ENCODE results near the gene IRF3. TPM values are rescaled to one million over a fixed set of nuclear protein-coding genes. Genes with fewer than 3 reads are reported as not detected.

The IRF3 gene
- 46.5 and 55.2 TPM in 2 replicates for total RNA-seq

GRCh38 chr19:49665351-49666119, at the start of gene IRF3, which contains the start of gene BCL2L12:
TSS of gene IRF3 (minus strand) at chr19:49665857. CDS start at chr19:49664838, 1,019 bp downstream.
TSS of gene BCL2L12 (plus strand) at chr19:49665933. CDS start at chr19:49666693, 760 bp downstream.

DNA sequence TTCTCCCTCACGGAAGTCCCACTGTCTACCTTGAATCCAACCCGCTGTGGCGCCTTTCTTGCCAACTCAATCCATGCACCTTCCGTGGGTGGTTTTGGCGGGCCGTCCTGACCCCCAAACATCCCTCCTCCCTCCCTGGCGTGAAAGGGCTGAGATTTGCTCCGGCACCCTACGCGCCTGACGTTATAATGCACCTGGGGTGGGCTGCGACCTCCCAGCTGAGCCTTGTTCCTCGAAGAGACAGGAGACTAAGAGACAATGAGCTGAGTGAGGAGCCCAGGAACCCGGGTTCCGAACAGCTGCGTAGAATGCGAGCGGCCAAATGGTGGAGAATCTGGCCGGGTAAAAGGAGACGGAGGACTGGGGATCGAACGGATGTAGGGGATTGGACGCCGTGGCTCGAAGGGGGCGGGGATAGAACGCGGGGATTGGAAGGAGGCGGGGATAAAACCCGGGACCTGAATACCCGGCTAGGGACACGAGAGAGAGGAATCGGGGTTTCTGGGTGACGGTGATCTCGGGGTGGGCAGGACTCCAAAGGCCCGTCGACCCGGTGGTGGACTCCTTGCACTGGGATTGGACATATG, 25.1 kb upstream of the IRF3 start, which contains the start of gene CPT1C:
Gene CPT1C (plus strand): TSS at position 461 of the 587 bp plus-strand sequence. CDS start 1,137 bp downstream, outside the sequence.

GRCh38 chr19:49689133-49690078, 23.7 kb upstream of the IRF3 start, which contains the start of gene ADM5:
TSS of gene ADM5 (plus strand) at chr19:49689594. CDS start at chr19:49689838, 244 bp downstream.

DNA sequence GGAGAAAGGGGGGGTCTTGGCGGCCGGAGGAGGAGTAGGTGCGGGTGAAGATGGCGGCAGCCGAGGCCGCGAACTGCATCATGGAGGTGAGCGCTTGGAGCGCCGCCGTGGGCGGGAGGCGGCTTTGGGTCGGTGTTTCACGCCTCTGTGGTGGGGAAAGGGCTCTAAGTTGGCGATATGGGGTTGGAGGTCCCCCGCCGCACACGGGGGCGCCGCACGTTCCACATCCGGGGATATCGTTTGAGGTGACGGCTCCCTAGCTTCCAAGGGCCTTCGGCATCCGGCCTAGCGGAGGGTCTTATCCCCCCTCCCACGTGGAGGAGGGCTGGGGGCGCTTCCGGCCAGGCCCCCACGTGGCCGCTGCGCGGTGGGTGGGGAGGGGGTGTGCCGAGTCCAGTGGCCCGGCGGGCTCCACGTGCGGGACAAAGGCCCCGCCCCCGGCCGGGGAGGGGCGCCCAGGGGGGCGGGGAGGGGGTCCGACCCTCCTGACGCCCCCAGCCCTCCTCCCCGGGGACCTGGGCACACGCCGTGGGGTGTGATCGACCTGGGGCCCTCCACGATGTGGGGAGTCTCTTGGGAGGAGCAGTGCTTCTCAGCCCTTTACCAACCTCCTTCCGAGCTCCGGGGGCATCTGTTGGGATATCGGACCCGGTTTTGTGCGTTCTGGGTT, 11.7 kb upstream of the IRF3 start, which contains the start of gene PRMT1:
Gene PRMT1 (plus strand): TSS at position 41 of the 670 bp plus-strand sequence. CDS start 10 bp downstream, at position 51.

DNA sequence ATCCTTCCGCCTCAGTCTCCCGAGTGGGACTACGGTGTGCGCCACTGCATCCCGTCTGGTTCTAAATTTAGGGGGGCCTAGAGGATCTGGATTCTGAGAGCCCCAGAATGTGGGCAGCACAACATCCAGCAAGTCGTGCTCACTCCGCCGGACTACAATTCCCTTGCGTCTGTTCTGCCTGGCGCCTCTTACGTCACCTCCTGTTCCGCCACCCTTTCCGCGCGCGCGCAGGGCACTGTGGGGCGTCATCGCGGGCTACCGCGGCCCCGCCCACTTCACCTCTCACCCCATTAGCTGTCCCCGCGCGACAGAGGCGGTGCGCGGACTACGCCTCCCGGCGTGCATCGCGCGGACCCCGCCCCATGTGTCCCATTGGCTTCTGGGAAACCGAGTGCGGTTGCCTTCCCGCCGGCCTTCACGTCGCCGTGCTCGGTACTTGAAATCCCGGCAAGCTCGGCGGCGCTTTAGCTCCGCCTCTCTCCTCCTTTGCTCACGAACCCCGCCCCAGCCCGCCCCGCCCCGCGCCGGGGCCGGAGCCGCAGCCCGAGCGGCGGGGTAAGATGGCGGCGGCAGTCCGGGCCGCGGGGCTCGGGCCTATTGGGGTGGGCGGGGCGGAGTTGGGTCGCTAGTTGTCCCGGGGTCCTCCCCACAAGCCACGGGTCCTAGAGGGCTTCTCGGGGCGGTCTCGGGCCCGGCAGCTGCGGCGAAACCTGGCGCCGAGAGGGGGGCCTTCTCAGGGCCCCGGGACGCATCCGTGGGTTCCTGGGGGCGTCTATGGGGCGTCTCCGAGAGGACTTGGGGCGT, 23.8 kb downstream of the IRF3 start, which contains the start of gene SCAF1:
Gene SCAF1 (plus strand): TSS at position 522 of the 804 bp plus-strand sequence. CDS start 2,818 bp downstream, outside the sequence.

DNA sequence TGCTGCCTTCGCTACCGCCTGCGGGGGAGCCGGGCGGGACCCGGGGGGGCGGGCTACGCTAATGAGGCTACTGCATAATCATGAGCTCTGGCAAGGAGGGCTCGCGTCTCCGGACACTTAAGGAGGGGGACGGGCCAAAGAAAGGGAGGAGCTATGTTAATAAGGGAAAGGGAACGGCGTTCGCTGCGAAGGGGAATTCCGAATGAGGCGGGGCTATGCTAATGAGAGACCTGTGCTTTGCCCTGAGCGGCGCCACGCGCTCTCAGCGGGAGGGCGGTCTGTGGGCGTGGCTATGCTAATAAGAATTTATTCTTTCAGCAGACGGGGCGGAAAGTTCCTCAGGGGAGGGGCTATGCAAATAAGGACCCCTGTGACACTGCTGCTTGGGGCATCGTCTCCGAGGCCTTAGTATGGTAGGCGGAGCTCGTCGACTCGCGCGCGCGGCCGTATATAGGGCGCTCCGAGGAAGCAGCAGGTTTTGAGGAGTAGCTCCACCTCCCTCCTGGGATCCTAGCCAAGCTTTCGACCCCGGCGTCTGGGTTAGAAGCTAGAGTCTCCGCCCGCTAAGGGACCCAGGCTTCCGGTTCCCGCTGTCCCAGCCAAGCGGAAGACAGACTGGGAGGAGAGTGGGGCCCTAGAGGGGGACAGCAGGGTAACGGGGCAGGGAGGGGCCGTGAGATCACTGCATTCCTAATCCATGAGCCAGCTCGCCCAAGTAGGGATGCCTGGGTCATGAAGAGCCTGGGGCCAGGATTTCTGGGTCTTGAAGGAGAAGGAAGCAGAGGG, 25.4 kb downstream of the IRF3 start, which contains the start of gene RRAS:
Gene RRAS (minus strand): TSS at position 31 of the 786 bp plus-strand sequence. CDS start 45 bp downstream, outside the sequence.

Other genes with a start within 250 kb of the IRF3 start
- gene PTH2, start 242.4 kb downstream of the IRF3 start, total RNA-seq: not detected in 2 replicates
- not detected in 2 replicates for gene GFY, start 240.5 kb downstream of the IRF3 start, total RNA-seq
- under 0.01 and 0.05 TPM in 2 replicates for gene SLC17A7, start 224.3 kb downstream of the IRF3 start, total RNA-seq
- 82.1 and 96.8 TPM in 2 replicates for gene PIH1D1, start 214.0 kb downstream of the IRF3 start, total RNA-seq
- 51.6 and 62.2 TPM in 2 replicates for gene ALDH16A1, start 212.6 kb downstream of the IRF3 start, total RNA-seq
- gene FLT3LG, start 191.6 kb downstream of the IRF3 start, total RNA-seq: 6.1 and 7.9 TPM in 2 replicates
- 1,790 and 1,858 TPM in 2 replicates for gene RPL13A, start 178.2 kb downstream of the IRF3 start, total RNA-seq
- gene RPS11, start 169.4 kb downstream of the IRF3 start, total RNA-seq: 3,468 and 3,616 TPM in 2 replicates
- gene FCGRT, start 153.2 kb downstream of the IRF3 start, total RNA-seq: 60.6 and 63.8 TPM in 2 replicates
- gene RCN3, start 137.9 kb downstream of the IRF3 start, total RNA-seq: 26.5 and 34.0 TPM in 2 replicates
- gene NOSIP, start 85.3 kb downstream of the IRF3 start, total RNA-seq: 104 and 111 TPM in 2 replicates
- 1.1 and 3.3 TPM in 2 replicates for gene PRRG2, start 84.5 kb downstream of the IRF3 start, total RNA-seq
- gene PRR12, start 74.7 kb downstream of the IRF3 start, total RNA-seq: 6.5 and 8.2 TPM in 2 replicates
- gene RRAS, start 25.7 kb downstream of the IRF3 start, total RNA-seq: 79.1 and 97.7 TPM in 2 replicates
- 33.2 and 36.7 TPM in 2 replicates for gene SCAF1, start 23.6 kb downstream of the IRF3 start, total RNA-seq
- gene BCL2L12, start 76 bp upstream of the IRF3 start, total RNA-seq: 33.2 TPM in 2 replicates
- gene PRMT1, start 11.4 kb upstream of the IRF3 start, total RNA-seq: 329 and 369 TPM in 2 replicates
- gene ADM5, start 23.7 kb upstream of the IRF3 start, total RNA-seq: 0.33 and 0.49 TPM in 2 replicates
- 11.9 and 12.3 TPM in 2 replicates for gene CPT1C, start 25.3 kb upstream of the IRF3 start, total RNA-seq
- 1.5 TPM in 1 of 2 replicates, not detected in the other for gene TSKS, start 97.4 kb upstream of the IRF3 start, total RNA-seq
- gene AP2A1, start 101.1 kb upstream of the IRF3 start, total RNA-seq: 108 and 110 TPM in 2 replicates
- 13.8 and 17.1 TPM in 2 replicates for gene FUZ, start 147.4 kb upstream of the IRF3 start, total RNA-seq
- gene MED25, start 152.4 kb upstream of the IRF3 start, total RNA-seq: 25.2 and 25.6 TPM in 2 replicates
- gene PTOV1, start 185.3 kb upstream of the IRF3 start, total RNA-seq: 57.6 and 64.4 TPM in 2 replicates
- gene PNKP, start 201.7 kb upstream of the IRF3 start, total RNA-seq: 59.5 and 63.0 TPM in 2 replicates
- 26.5 and 30.4 TPM in 2 replicates for gene AKT1S1, start 211.5 kb upstream of the IRF3 start, total RNA-seq
- 18.0 and 20.2 TPM in 2 replicates for gene TBC1D17, start 211.8 kb upstream of the IRF3 start, total RNA-seq
- gene IL4I1, start 231.0 kb upstream of the IRF3 start, total RNA-seq: 24.2 and 29.4 TPM in 2 replicates